ENCODE results near the gene HGFAC.

The HGFAC gene

DNA sequence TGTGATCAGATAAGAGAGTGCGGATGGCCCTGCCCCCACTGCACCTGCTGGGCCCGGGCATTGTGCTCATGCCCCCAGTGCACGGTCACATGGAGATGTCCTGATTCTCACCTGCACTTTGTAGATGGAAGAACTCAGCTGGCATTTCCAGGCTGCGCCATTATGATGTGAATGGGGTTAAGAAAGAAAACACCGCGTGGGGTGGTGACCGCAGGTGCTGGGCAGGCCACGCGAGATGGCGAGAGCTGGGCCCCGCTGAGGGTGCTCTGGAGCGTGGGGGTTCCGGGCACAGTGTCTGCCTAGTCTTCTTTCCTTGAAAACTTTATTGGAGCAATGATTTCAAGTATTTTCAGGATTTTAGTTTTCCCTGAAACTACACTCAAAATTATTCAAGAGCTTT lies 17.8 kb upstream of the HGFAC start:
- TF ChIP-seq, protein P1, sequence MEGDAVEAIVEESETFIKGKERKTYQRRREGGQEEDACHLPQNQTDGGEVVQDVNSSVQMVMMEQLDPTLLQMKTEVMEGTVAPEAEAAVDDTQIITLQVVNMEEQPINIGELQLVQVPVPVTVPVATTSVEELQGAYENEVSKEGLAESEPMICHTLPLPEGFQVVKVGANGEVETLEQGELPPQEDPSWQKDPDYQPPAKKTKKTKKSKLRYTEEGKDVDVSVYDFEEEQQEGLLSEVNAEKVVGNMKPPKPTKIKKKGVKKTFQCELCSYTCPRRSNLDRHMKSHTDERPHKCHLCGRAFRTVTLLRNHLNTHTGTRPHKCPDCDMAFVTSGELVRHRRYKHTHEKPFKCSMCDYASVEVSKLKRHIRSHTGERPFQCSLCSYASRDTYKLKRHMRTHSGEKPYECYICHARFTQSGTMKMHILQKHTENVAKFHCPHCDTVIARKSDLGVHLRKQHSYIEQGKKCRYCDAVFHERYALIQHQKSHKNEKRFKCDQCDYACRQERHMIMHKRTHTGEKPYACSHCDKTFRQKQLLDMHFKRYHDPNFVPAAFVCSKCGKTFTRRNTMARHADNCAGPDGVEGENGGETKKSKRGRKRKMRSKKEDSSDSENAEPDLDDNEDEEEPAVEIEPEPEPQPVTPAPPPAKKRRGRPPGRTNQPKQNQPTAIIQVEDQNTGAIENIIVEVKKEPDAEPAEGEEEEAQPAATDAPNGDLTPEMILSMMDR (conservative IDR thresholded peaks at IDR 0.05; ENCODE audit: low read depth, low read length) = no peak
- no peaks in the 10 kb centered on the region for H4K20me1 ChIP-seq (ENCODE audit: insufficient read depth)
- no peaks in the 10 kb centered on the region for H3K36me3 ChIP-seq (ENCODE audit: insufficient read depth)
- H3K27me3 ChIP-seq (ENCODE audit: insufficient read depth, low read depth) = no peaks in the 10 kb centered on the region
- no peak overlapping the region for H2AFZ ChIP-seq (ENCODE audit: low read depth)
- H3K4me3 ChIP-seq (IDR thresholded peaks at IDR 0.05; ENCODE audit: insufficient read depth, low read depth, low read length) = no peak overlapping the region
- no peaks in the 10 kb centered on the region for H3K4me1 ChIP-seq (ENCODE audit: low read depth, poor library complexity, severe bottlenecking)
- no peak overlapping the region for H3K4me2 ChIP-seq
- no peak overlapping the region for H3K27ac ChIP-seq
- no peak overlapping the region for H3K9ac ChIP-seq
- H3K79me2 ChIP-seq (ENCODE audit: insufficient read depth, low read depth) = no peaks in the 10 kb centered on the region

DNA sequence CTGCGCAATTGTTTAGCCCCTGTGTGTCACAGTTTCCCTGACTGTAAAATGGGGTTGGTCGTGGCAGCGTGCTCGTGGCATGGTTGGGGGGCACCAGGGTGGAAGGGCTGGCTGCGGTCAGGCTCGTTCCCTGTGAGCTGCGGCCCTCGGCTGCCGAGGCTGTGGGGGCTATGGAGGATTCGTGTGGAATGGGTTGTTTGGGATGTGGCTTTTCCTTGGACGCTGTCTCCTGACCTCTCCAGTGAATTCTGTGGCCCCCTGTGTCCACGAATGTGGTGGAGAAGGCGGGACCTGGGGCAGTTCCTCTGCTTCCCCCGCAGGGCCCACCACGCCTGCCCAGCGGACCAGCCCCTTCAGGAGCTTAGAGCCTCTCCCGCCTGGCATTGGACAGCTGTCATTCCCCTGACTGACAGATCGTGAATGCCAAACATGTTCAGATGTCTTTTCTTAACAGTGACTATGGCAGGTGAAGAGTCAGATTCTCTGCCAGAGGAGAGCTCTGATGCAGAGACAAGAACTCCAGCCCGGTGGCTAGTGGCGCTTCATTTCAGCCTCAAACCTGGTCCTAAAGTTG lies 17.2 kb upstream of the HGFAC start:
- no peaks in the 10 kb centered on the region for H3K79me2 ChIP-seq (ENCODE audit: insufficient read depth, low read depth)

DNA sequence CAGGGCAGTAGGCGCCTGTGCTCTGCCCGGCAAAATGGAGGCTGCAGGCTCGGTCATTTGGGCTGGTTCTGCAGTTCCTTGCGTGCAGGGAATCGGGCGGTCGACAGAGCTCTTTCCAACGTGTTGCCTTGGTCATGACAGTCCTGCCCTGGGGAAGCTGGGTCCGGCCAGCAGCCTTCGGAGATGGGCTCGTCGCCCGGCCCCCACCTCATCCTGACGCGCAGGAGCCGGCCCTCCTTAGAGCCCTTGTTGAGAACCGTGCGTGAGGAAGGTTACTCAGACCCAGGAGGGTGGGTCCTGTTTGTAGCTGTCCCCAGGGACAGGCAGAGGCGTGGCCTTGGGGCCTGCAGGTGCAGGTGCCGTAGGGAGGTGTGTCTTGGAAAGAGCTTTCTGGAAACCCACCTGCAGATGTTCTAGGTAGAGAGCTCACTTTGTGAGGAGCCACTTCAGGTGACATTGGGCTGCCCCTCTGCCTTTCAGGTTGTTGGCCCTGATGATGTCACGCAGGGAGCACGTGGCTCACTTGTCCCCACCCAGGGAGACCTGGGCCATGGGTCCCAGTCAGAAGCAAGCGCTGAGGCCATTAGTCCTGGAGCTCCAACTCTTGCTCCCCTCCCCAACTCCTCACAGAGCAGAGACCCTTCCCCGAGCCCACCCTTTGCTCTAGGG lies 15.2 kb upstream of the HGFAC start:
- Histone ChIP-seq H3K79me2 (ENCODE audit: insufficient read depth, low read depth) (no peaks in the 10 kb centered on the region), H3K4me1 (ENCODE audit: low read depth, poor library complexity, severe bottlenecking) (no peaks in the 10 kb centered on the region), H2AFZ (ENCODE audit: low read depth) (no peak overlapping the region), H4K20me1 (ENCODE audit: insufficient read depth) (no peaks in the 10 kb centered on the region), H3K4me2 (no peak overlapping the region), H3K27ac (no peak overlapping the region), H3K36me3 (ENCODE audit: insufficient read depth) (no peaks in the 10 kb centered on the region), H3K27me3 (ENCODE audit: insufficient read depth, low read depth) (no peaks in the 10 kb centered on the region), H3K4me3 (IDR thresholded peaks at IDR 0.05; ENCODE audit: insufficient read depth, low read depth, low read length) (no peak overlapping the region), H3K9ac (no peak overlapping the region)
- TF ChIP-seq, protein P1 (conservative IDR thresholded peaks at IDR 0.05; ENCODE audit: low read depth, low read length) = no peak

More for the DNA sequence above, 17.2 kb upstream of the HGFAC start:
- Histone ChIP-seq H4K20me1 (ENCODE audit: insufficient read depth) (no peaks in the 10 kb centered on the region), H2AFZ (ENCODE audit: low read depth) (no peak overlapping the region), H3K9ac (no peak overlapping the region), H3K4me3 (IDR thresholded peaks at IDR 0.05; ENCODE audit: insufficient read depth, low read depth, low read length) (no peak overlapping the region), H3K36me3 (ENCODE audit: insufficient read depth) (no peaks in the 10 kb centered on the region), H3K27ac (no peak overlapping the region), H3K4me2 (no peak overlapping the region), H3K4me1 (ENCODE audit: low read depth, poor library complexity, severe bottlenecking) (no peaks in the 10 kb centered on the region), H3K27me3 (ENCODE audit: insufficient read depth, low read depth) (no peaks in the 10 kb centered on the region)
- TF ChIP-seq, protein P1 (conservative IDR thresholded peaks at IDR 0.05; ENCODE audit: low read depth, low read length) = no peak

DNA sequence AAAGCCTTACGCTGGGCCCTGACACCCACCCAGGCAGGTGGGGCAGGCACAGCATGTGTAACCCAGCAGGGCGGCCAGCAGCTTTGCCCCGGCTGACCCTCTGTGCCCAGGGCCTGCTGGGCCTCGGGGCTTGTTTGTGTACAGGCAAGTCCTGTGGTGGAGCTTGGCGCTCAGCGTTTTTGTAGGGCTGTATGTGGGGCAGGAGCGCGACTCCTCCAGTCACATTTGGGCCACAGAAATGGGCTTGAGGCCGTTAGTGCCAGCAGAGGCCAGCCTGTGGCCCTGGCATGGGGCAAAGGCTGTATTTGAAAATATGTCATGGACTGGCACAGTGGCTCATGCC lies 14.7 kb upstream of the HGFAC start:
- Histone ChIP-seq H2AFZ (ENCODE audit: low read depth) (no peak overlapping the region), H3K36me3 (ENCODE audit: insufficient read depth) (no peaks in the 10 kb centered on the region), H3K79me2 (ENCODE audit: insufficient read depth, low read depth) (no peaks in the 10 kb centered on the region), H3K9ac (no peak overlapping the region), H3K27me3 (ENCODE audit: insufficient read depth, low read depth) (no peaks in the 10 kb centered on the region), H4K20me1 (ENCODE audit: insufficient read depth) (no peaks in the 10 kb centered on the region), H3K27ac (no peak overlapping the region), H3K4me1 (ENCODE audit: low read depth, poor library complexity, severe bottlenecking) (no peaks in the 10 kb centered on the region), H3K4me3 (IDR thresholded peaks at IDR 0.05; ENCODE audit: insufficient read depth, low read depth, low read length) (no peak overlapping the region), H3K4me2 (no peak overlapping the region)
- TF ChIP-seq, protein P1 (conservative IDR thresholded peaks at IDR 0.05; ENCODE audit: low read depth, low read length) = no peak
